A549 (cell line): Measurements from ENCODE around the gene UBAP2L. TPM values are rescaled to one million over a fixed set of nuclear protein-coding genes. Genes with fewer than 3 reads are reported as not detected.

Experiments
- ATAC-seq, 2 experiments: fragments of 200-7000 bp in 1 of 2; fragments of >200 bp in 1 of 2; cut with Nextera tagmentation in 1 of 2; cut with Tn5 transposase in 1 of 2; 3 replicates each; pipeline versions ENCODE4 v1.8.0 to v1.9.1; 2018 to 2020; ENCODE audit warnings: mild to moderate bottlenecking in 1 of 2, moderate library complexity in 1 of 2
- CTCF ChIA-PET: fragments of 300-600 bp; sonication (Branson Sonifier 250); formaldehyde crosslinking; extraction: SDS; loops from one replicate; lab custom pipeline; 2021; ENCODE audit warnings: antibody characterized with exemption, inconsistent platforms; lab: Yijun Ruan, JAX
- POLR2A ChIA-PET: fragments of 350-600 bp; formaldehyde crosslinking; extraction: SDS; loops from one replicate; lab custom pipeline; 2021; ENCODE audit warnings: antibody characterized with exemption, inconsistent platforms; lab: Yijun Ruan, JAX
- DNase-seq, 2 experiments: peaks; one replicate each; pipeline versions ENCODE4 v3.0.0 to v3.0.0-alpha.2; 2011 to 2016; ENCODE audit warnings: low read depth in 1 of 2, low spot score in 1 of 2
- FAIRE-seq: peaks from 2 replicates; lab custom pipeline; 2011; peaks lifted over from hg19 to GRCh38; lab: Jason Lieb, UNC
- H3K27ac ChIP-seq, 2 experiments: fragments of >200 bp; sonication (Bioruptor Twin); formaldehyde crosslinking; 3 replicates each; pipeline ENCODE4 v1.5.1; 2016 to 2017
- H3K4me1 ChIP-seq: fragments of >200 bp; sonication (Bioruptor Twin); formaldehyde crosslinking; 3 replicates; pipeline ENCODE4 v1.6.1; 2016
- H3K4me2 ChIP-seq: fragments of >200 bp; sonication (Bioruptor Twin); formaldehyde crosslinking; 3 replicates; pipeline ENCODE4 v1.6.1; 2016
- H3K4me3 ChIP-seq: fragments of >200 bp; sonication (Bioruptor Twin); formaldehyde crosslinking; 3 replicates; pipeline ENCODE4 v1.5.1; 2016
- H3K9me3 ChIP-seq: fragments of >200 bp; sonication (Bioruptor Twin); formaldehyde crosslinking; 3 replicates; pipeline ENCODE4 v1.6.1; 2016
- CBX2 ChIP-seq: fragments of 200-600 bp; sonication (generic); IDR thresholded peaks from 2 replicates; pipeline ENCODE4 v1.6.1; 2016; ENCODE audit warnings: low read depth, mild to moderate bottlenecking, borderline replicate concordance
- CBX8 ChIP-seq: fragments of 200-600 bp; sonication (generic); IDR thresholded peaks from 2 replicates; pipeline ENCODE4 v1.6.1; 2016
- CEBPB ChIP-seq, 2 experiments: fragments of >200 bp in 1 of 2; sonication (Bioruptor Twin) in 1 of 2; formaldehyde crosslinking in 1 of 2; IDR thresholded peaks; 2 replicates each; pipeline ENCODE4 v1.6.1; 2012 to 2016
- FOSB ChIP-seq: fragments of 250-450 bp; sonication (Bioruptor Pico); IDR thresholded peaks from 2 replicates; pipeline ENCODE4 v1.5.0; 2020; ENCODE audit warnings: mild to moderate bottlenecking, moderate library complexity
- FOSL2 ChIP-seq, 2 experiments: fragments of 450-650 bp in 1 of 2; fragments of >200 bp in 1 of 2; sonication (Bioruptor Twin) in 1 of 2; formaldehyde crosslinking; IDR thresholded peaks; 2 replicates each; pipeline versions ENCODE4 v1.5.0 to v1.6.1; 2016 to 2020; ENCODE audit warnings: mild to moderate bottlenecking in 1 of 2, moderate library complexity in 1 of 2
- HDAC2 ChIP-seq: fragments of 200-600 bp; sonication (generic); IDR thresholded peaks from 2 replicates; pipeline ENCODE4 v1.6.1; 2016
- HOXA7 ChIP-seq: fragments of 250-450 bp; sonication (Bioruptor Pico); IDR thresholded peaks from 2 replicates; pipeline ENCODE4 v1.5.0; 2020; ENCODE audit warnings: mild to moderate bottlenecking, moderate library complexity
- HOXB13 ChIP-seq: fragments of 250-450 bp; sonication (Bioruptor Pico); IDR thresholded peaks from 2 replicates; pipeline ENCODE4 v1.5.0; 2020; ENCODE audit warnings: low read depth, mild to moderate bottlenecking, moderate library complexity
- JUN ChIP-seq, 2 experiments: fragments of >200 bp; sonication (Bioruptor Twin); formaldehyde crosslinking; IDR thresholded peaks; 2 replicates in 1 of 2; 3 replicates in 1 of 2; pipeline ENCODE4 v1.6.1; 2016 to 2017
- KDM5A ChIP-seq: fragments of 200-600 bp; sonication (generic); IDR thresholded peaks from 2 replicates; pipeline ENCODE4 v1.6.1; 2016; ENCODE audit warnings: antibody characterized with exemption, mild to moderate bottlenecking
- MAFK ChIP-seq: fragments of 450-650 bp; IDR thresholded peaks from 2 replicates; pipeline ENCODE4 v1.6.1; 2014; ENCODE audit not compliant: partially characterized antibody
- NR3C1 ChIP-seq: fragments of >200 bp; sonication (Bioruptor Twin); formaldehyde crosslinking; IDR thresholded peaks from 3 replicates; pipeline ENCODE4 v1.6.1; 2017
- RAD21 ChIP-seq, 2 experiments: fragments of >200 bp in 1 of 2; sonication (Bioruptor Twin) in 1 of 2; formaldehyde crosslinking in 1 of 2; IDR thresholded peaks in 1 of 2; conservative IDR thresholded peaks in 1 of 2; 2 replicates in 1 of 2; 3 replicates in 1 of 2; pipeline ENCODE4 v1.6.1; 2012 to 2018; ENCODE audit warnings: inconsistent platforms in 1 of 2
- RFX5 ChIP-seq: fragments of 450-650 bp; IDR thresholded peaks from 2 replicates; pipeline ENCODE4 v1.7.1; 2014; ENCODE audit warnings: antibody characterized with exemption, mild to moderate bottlenecking, moderate library complexity
- SMC3 ChIP-seq: fragments of >200 bp; sonication (Bioruptor Twin); formaldehyde crosslinking; IDR thresholded peaks from 3 replicates; pipeline ENCODE4 v1.6.1; 2018; ENCODE audit warnings: inconsistent platforms
- whole genome bisulfite sequencing: methylation state at CpG from one replicate; pipeline ENCODE4 v1.1.6; 2017; ENCODE audit errors: missing lambda C conversion rate; 5-methylcytosine and 5-hydroxymethylcytosine counted together
- polyA plus RNA-seq, 4 experiments: library from polyadenylated mRNA; depleted of rRNA in 3 of 4; stranded (reverse); fragments of >200 nt; fragmentation: RNase III in 1 of 4; extraction: RNeasy Plus Mini Kit Qiagen cat#74134 plus additional on column Dnase treatment in 1 of 4; gene quantifications; 2 replicates in 3 of 4; 3 replicates in 1 of 4; pipeline ENCODE4 v1.2.3, GENCODE V29; 2011 to 2017
- TF ChIP-seq, protein P1 (sequence below): fragments of 200-600 bp; sonication (generic); IDR thresholded peaks from 2 replicates; pipeline ENCODE4 v1.6.1; 2016; ENCODE audit warnings: antibody characterized with exemption, mild to moderate bottlenecking, moderate library complexity
- TF ChIP-seq, protein P2 (sequence below): fragments of >200 bp; sonication (Bioruptor Twin); formaldehyde crosslinking; IDR thresholded peaks from 3 replicates; pipeline ENCODE4 v1.6.1; 2016
- TF ChIP-seq, protein P3 (sequence below): fragments of 250-450 bp; sonication (Bioruptor Pico); IDR thresholded peaks from 2 replicates; pipeline ENCODE4 v1.5.0; 2021; ENCODE audit warnings: mild to moderate bottlenecking, moderate library complexity, borderline replicate concordance
- TF ChIP-seq, protein P4 (sequence below): fragments of 150-350 bp; IDR thresholded peaks from 2 replicates; pipeline ENCODE4 v1.6.1; 2014; ENCODE audit warnings: low read depth, mild to moderate bottlenecking, low read length
- TF ChIP-seq, protein P5 (sequence below): fragments of 450-650 bp; IDR thresholded peaks from 2 replicates; pipeline ENCODE4 v1.6.1; 2014; ENCODE audit warnings: antibody characterized with exemption

Gene UBAP2L
- polyA plus RNA-seq, 2 of the 4 experiments (the other 2 are of a cell fraction) = 169 TPM

DNA sequence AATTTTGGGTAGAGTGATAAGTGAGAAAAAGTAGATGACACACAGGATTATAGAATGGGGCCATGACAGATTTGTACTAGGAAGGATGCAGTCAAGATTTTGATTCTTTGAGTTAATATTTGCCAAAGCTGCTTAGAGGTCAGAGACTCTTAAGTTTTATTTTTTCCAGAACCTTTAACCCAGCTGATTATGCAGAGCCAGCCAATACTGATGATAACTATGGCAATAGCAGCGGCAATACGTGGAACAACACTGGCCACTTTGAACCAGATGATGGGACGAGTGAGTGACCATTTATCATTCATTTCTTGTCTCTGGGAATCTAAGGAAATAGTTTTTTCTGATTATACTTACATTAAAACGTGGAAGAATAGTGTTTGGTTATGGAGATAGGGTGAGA lies 16.1 kb downstream of the UBAP2L start:
- TF ChIP-seq SMC3 (no peak), HOXB13 (CRISPR knock-in tag) (no peak), HDAC2 (no peak), RFX5 (no peak), FOSB (CRISPR knock-in tag) (no peak), CBX8 (no peak), CEBPB (IDR thresholded peaks at IDR 0.05) (no peak), JUN (IDR thresholded peaks at IDR 0.05) (no peak), HOXA7 (CRISPR knock-in tag) (no peak), RAD21 (conservative IDR thresholded peaks at IDR 0.05 in 1 of 2, IDR thresholded peaks at IDR 0.05 in 1 of 2) (no peak), MAFK (no peak), FOSL2 (IDR thresholded peaks at IDR 0.05) (no peak), FOSL2 (CRISPR knock-in tag; IDR thresholded peaks at IDR 0.05) (no peak), CBX2 (no peak), NR3C1 (no peak), KDM5A (no peak)
- TF ChIP-seq, protein P1, sequence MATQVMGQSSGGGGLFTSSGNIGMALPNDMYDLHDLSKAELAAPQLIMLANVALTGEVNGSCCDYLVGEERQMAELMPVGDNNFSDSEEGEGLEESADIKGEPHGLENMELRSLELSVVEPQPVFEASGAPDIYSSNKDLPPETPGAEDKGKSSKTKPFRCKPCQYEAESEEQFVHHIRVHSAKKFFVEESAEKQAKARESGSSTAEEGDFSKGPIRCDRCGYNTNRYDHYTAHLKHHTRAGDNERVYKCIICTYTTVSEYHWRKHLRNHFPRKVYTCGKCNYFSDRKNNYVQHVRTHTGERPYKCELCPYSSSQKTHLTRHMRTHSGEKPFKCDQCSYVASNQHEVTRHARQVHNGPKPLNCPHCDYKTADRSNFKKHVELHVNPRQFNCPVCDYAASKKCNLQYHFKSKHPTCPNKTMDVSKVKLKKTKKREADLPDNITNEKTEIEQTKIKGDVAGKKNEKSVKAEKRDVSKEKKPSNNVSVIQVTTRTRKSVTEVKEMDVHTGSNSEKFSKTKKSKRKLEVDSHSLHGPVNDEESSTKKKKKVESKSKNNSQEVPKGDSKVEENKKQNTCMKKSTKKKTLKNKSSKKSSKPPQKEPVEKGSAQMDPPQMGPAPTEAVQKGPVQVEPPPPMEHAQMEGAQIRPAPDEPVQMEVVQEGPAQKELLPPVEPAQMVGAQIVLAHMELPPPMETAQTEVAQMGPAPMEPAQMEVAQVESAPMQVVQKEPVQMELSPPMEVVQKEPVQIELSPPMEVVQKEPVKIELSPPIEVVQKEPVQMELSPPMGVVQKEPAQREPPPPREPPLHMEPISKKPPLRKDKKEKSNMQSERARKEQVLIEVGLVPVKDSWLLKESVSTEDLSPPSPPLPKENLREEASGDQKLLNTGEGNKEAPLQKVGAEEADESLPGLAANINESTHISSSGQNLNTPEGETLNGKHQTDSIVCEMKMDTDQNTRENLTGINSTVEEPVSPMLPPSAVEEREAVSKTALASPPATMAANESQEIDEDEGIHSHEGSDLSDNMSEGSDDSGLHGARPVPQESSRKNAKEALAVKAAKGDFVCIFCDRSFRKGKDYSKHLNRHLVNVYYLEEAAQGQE = no peak
- TF ChIP-seq, protein P2, sequence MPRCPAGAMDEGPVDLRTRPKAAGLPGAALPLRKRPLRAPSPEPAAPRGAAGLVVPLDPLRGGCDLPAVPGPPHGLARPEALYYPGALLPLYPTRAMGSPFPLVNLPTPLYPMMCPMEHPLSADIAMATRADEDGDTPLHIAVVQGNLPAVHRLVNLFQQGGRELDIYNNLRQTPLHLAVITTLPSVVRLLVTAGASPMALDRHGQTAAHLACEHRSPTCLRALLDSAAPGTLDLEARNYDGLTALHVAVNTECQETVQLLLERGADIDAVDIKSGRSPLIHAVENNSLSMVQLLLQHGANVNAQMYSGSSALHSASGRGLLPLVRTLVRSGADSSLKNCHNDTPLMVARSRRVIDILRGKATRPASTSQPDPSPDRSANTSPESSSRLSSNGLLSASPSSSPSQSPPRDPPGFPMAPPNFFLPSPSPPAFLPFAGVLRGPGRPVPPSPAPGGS = no peak
- TF ChIP-seq, protein P3, sequence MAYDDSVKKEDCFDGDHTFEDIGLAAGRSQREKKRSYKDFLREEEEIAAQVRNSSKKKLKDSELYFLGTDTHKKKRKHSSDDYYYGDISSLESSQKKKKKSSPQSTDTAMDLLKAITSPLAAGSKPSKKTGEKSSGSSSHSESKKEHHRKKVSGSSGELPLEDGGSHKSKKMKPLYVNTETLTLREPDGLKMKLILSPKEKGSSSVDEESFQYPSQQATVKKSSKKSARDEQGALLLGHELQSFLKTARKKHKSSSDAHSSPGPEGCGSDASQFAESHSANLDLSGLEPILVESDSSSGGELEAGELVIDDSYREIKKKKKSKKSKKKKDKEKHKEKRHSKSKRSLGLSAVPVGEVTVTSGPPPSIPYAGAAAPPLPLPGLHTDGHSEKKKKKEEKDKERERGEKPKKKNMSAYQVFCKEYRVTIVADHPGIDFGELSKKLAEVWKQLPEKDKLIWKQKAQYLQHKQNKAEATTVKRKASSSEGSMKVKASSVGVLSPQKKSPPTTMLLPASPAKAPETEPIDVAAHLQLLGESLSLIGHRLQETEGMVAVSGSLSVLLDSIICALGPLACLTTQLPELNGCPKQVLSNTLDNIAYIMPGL (CRISPR knock-in tag) = no peak
- TF ChIP-seq, protein P4, sequence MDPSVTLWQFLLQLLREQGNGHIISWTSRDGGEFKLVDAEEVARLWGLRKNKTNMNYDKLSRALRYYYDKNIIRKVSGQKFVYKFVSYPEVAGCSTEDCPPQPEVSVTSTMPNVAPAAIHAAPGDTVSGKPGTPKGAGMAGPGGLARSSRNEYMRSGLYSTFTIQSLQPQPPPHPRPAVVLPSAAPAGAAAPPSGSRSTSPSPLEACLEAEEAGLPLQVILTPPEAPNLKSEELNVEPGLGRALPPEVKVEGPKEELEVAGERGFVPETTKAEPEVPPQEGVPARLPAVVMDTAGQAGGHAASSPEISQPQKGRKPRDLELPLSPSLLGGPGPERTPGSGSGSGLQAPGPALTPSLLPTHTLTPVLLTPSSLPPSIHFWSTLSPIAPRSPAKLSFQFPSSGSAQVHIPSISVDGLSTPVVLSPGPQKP = no peak
- TF ChIP-seq, protein P5, sequence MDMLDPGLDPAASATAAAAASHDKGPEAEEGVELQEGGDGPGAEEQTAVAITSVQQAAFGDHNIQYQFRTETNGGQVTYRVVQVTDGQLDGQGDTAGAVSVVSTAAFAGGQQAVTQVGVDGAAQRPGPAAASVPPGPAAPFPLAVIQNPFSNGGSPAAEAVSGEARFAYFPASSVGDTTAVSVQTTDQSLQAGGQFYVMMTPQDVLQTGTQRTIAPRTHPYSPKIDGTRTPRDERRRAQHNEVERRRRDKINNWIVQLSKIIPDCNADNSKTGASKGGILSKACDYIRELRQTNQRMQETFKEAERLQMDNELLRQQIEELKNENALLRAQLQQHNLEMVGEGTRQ = no peak
- WGBS = 82% methylated on average over 4 of the region's 4 CpGs
- no peaks in the 10 kb centered on the region for H3K4me1 ChIP-seq
- H3K9me3 ChIP-seq = no peaks in the 10 kb centered on the region
- ChIA-PET POLR2A (interaction anchor here (1.3 kb wide), 1 partner anchor 35 kb away, joined by 3 read pairs; no protein-coding TSS in a partner anchor), CTCF (no interaction called here)
- H3K4me3 ChIP-seq = no peak overlapping the region
- DNase-seq (no peak), FAIRE-seq (no peak), ATAC-seq (no peak)
- no peak overlapping the region for H3K4me2 ChIP-seq
- H3K27ac ChIP-seq = no peak overlapping the region
